HPDE6-E6E7 (cell line): ENCODE measurements around the gene PLD6.
"Not testable (repeated sequence)": the region's sequence is repeated elsewhere in the genome, so short reads cannot be mapped to it uniquely, and the experiment has no call there.

Source experiments
- DNase-seq: peaks from one replicate; pipeline ENCODE4 v3.0.0; 2011; ENCODE audit warnings: missing footprints; ENCODE audit errors: extremely low spot score

PLD6 gene

GRCh38 chr17:17206124-17206912 is at the start of gene PLD6:
Gene PLD6 (minus strand): TSS chr17:17206333. CDS start chr17:17206286, 47 bp downstream.
- DNase-seq = peak; percentile 58

GRCh38 chr17:17255689-17256088 is 49.6 kb upstream of the PLD6 start:
- DNase-seq = not testable (repeated sequence)

DNA sequence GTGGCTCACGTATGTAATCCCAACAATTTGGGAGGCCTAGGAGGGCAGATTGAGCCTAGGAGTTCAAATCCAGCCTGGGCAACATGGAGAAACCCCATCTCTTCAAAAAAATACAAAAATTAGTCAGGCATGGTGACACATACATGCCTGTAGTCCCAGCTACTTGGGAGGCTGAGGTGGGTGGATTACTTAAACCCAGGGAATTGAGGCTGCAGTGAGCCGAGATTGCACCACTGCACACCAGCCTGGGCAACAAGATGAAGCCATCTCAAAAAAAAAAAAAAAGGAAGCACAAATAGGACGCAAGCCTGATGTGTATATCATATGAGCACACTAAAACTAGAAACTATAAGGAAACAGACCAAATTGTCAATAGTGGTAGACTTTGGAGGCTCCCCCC is 47.9 kb upstream of the PLD6 start:
- no peak for DNase-seq

- no peak for DNase-seq
Measured at GRCh38 chr17:17253406-17253805, 47.3 kb upstream of the PLD6 start.

DNA sequence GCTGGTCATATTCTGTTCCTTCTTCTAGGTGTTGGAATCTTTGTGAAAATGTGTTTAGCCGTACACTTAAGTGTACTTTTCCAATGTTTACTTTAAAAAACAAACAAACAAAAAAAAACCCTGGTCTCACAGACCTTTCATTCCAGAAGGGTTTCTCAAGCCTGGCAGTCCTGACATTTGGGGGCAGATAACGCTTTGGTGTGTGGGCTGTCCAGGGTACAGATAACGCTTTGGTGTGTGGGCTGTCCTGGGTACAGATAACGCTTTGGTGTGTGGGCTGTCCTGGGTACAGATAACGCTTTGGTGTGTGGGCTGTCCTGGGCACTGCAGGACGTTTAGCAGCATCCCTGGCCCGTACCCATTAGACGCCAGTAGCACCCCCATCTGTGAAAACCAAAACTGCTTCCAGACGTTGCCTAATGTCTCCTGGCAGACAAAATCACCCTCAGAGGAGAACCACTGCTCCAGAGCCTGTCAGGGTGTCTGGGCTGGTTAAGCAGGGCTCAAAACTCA is 46.1 kb upstream of the PLD6 start:
- DNase-seq = no peak

DNA sequence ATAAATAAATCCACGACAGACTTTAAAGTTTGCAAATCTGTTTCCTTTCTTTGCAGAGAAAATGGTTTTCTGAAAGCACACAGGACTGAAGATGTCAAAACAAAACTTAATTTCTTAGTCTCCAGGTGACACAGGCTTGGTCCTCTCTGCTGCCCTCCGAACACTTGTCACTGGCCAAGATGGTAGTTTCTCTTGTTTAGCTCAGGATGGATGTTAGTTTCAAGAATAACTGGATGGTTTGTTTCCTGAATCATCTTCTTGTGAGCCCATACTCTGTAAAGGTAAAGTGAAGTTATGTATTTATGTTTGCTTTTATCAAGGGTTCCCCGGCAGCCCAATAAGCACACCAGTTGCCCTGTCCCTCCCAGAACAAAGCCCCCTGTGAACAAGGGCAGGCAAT is 40.7 kb upstream of the PLD6 start:
- DNase-seq = no peak

DNA sequence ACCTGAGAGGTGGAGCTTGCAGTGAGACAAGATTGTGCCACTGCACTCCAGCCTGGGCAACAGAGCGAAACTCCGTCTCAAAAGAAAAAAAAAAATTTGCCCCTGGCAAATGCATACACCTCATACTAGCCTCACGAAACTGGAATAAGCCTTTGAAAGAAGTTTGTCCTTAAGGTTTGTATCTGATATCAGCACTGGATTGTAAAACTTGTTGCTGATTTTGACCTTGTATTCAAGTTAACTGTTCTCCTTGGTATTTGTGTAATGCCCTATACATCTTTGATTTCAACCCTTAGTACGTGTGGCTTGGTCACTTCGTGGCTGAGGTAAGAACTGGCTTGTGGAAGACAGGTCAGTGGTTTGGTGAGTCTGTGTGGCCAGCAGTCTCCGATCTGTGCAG is 37.0 kb upstream of the PLD6 start:
- DNase-seq = no peak

DNA sequence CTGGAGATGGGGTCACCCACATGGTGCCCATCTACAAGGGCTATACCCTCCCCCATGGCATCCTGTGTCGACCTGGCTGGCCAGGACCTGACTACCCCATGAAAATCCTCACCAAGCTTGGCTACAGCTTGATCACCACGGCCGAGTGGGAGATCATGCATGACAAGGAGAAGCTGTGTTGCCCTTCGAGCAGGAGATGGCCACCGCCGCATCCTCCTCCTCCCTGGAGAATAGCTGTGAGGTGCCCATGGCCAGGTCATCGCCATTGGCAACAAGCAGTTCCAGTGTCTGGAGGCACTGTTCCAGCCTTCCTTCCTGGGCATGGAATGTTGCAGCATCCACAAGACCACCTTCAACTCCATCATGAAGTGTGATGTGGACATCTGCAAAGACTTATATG is 36.1 kb upstream of the PLD6 start:
- DNase-seq = no peak

DNA sequence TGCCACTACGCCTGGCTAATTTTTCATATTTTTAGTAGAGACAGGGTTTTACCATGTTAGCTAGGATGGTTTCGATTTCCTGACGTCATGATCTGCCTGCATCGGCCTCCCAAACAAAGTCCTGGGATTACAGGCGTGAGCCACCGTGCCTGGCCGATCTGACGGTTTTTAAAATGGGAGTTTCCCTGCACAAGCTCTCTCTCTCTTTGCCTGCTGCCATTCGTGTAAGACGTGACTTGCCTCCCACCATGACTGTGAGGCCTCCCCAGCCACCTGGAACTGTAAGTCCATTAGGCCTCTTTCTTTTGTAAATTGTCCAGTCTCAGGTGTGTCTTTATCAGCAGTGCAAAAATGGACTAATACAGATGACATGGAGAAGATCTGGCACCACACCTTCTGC is 35.5 kb upstream of the PLD6 start:
- DNase-seq = no peak

DNA sequence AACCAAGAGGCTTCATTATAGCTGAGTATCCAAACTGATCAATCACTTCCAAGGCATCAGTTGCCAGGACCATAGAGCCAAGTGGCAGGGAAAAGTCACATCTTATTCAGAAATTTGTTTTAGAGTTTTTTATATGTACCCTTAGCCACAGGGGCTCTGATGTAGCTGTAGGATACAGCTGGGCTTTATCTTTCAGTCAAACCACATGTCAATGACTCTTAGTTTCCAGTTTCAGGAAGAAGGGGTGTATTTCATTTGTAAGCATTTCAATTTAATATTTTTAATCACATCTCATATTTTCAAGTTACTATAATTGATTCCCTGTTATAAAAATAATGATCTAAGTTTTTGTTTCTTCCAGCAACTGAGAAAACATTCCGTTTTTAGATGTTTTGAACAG is 33.7 kb upstream of the PLD6 start:
- DNase-seq = no peak

- peak; percentile 76 for DNase-seq
Measured at GRCh38 chr17:17237026-17237799, 31.1 kb upstream of the PLD6 start, which contains the start of gene FLCN. Gene FLCN (minus strand): TSS chr17:17237168. CDS start chr17:17228137, 9,031 bp downstream.

- DNase-seq = peak; percentile 21
Measured at GRCh38 chr17:17236295-17237025, 30.3 kb upstream of the PLD6 start.

DNA sequence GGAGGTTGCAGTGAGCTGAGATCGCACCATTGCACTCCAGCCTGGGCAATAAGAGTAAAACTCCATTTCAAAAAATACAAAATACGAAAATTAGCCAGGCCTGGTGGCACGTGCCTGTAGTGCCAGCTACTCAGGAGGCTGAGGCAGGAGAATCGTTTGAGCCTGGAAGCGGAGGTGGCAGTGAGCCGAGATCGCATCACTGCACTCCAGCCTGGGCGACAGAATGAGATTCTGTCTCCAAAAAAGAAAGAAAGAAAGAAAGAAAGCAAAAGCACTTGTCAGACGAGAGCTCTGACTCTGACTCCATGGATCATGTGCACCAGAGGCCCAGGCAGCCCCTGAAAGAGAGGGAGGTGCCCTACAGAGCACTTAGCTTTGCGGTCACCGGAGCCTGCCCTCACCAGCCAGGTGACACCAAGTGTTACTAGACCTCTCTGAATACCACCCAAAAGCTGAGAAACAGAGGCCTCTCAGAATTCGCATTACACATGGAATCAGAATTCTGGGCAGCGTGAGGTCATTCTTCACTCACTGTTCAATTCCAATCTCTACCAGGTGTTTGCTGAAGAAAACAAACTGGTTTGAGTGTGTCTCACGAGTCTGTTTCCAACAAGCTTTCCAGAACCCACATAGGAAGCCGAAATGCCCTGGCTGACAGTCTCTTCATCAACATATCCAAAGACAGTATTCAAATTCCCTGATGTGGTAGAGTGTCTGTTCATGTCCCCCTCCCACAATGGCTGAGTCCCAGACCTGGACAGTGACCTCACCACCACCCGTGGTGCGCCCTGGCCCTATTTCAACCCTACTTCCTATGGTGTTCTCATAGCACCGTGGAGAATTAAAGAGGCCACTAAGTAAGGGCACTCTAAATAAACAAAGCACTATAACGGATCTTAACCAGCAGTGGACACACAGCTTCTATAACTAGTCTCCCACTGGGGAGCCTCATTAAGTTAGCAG is 29.4 kb upstream of the PLD6 start:
- no peak for DNase-seq

DNA sequence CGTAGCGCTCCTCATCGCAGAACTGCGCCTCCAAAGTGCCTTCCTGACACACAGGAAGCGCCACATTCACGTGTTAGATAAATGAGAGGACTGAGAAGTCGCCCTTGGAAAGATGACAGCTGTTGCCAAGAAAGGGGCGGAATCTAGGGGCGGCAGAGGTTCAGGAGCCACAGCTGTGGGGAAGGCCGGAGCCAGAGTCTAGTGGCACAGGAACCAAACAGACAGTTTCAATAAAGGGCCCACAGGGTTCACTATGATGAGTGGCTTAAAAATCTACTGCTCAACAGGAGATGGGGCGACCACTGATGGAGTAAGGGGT is 26.1 kb upstream of the PLD6 start:
- no peak for DNase-seq

- no peak for DNase-seq
Measured at GRCh38 chr17:17231621-17232302, 25.6 kb upstream of the PLD6 start.

- no peak for DNase-seq
Measured at GRCh38 chr17:17229416-17230384, 23.6 kb upstream of the PLD6 start.

GRCh38 chr17:17228521-17229279 is 22.6 kb upstream of the PLD6 start:
- no peak for DNase-seq
